CD4-positive, alpha-beta T cell treated with Interferon alpha-2 for 1 hour (primary cell): ENCODE measurements around the gene OPN4.
"Not testable (repeated sequence)": the region's sequence is repeated elsewhere in the genome, so short reads cannot be mapped to it uniquely, and the experiment has no call there.

Source experiments
- DNase-seq, 2 donors: peaks; one replicate each; pipeline ENCODE4 v3.0.0-alpha.2; 2020 to 2022

The OPN4 gene

GRCh38 chr10:86654411-86655172, at the start of gene OPN4:
OPN4 (plus strand) TSS chr10:86654547; CDS start chr10:86654784, 237 bp downstream.
- no peak for DNase-seq

GRCh38 chr10:86607674-86608073, 46.7 kb upstream of the OPN4 start:
- DNase-seq = no peak

GRCh38 chr10:86609920-86610319, 44.4 kb upstream of the OPN4 start:
- no peak for DNase-seq

- no peak for DNase-seq
These were observed 43.0 kb upstream of the OPN4 start for GRCh38 chr10:86611386-86611785.

- DNase-seq = no peak
These were observed 41.3 kb upstream of the OPN4 start for GRCh38 chr10:86613096-86613495.

GRCh38 chr10:86613905-86614304, 40.4 kb upstream of the OPN4 start:
- no peak for DNase-seq

GRCh38 chr10:86614853-86615252, 39.5 kb upstream of the OPN4 start:
- DNase-seq = no peak

- DNase-seq = not testable (repeated sequence)
These were observed 37.1 kb upstream of the OPN4 start for GRCh38 chr10:86617278-86617677.

- DNase-seq = no peak
These were observed 26.0 kb upstream of the OPN4 start for GRCh38 chr10:86628311-86628710.

GRCh38 chr10:86630079-86630478, 24.3 kb upstream of the OPN4 start:
- no peak for DNase-seq

- DNase-seq = peak in 1 of 2 donors; percentile 1
These were observed 22.1 kb upstream of the OPN4 start for GRCh38 chr10:86632009-86632800.

- DNase-seq = no peak
These were observed 21.4 kb upstream of the OPN4 start for GRCh38 chr10:86632951-86633350.

- DNase-seq = no peak
These were observed 18.9 kb upstream of the OPN4 start for GRCh38 chr10:86635402-86635801.

- DNase-seq = no peak
These were observed 18.0 kb upstream of the OPN4 start for GRCh38 chr10:86636311-86636710.

- DNase-seq = no peak
These were observed 12.3 kb upstream of the OPN4 start for GRCh38 chr10:86642021-86642420.

- DNase-seq = no peak
These were observed 11.8 kb upstream of the OPN4 start for GRCh38 chr10:86642499-86642898.

GRCh38 chr10:86644152-86644793, 10.1 kb upstream of the OPN4 start:
- DNase-seq = no peak

GRCh38 chr10:86644794-86645445, 9.4 kb upstream of the OPN4 start:
- DNase-seq = no peak

GRCh38 chr10:86645621-86646165, 8.7 kb upstream of the OPN4 start:
- DNase-seq = not testable (repeated sequence)

- DNase-seq = no peak
These were observed 7.8 kb upstream of the OPN4 start for GRCh38 chr10:86646532-86646931.

- DNase-seq = no peak
These were observed 7.4 kb upstream of the OPN4 start for GRCh38 chr10:86646933-86647332.

- DNase-seq = no peak
These were observed 6.3 kb upstream of the OPN4 start for GRCh38 chr10:86647773-86648703.
